HG03064 (cell line): ENCODE data around the gene NUP210.
A peak's percentile ranks its signal among the peaks of the same experiment; 100 is the strongest.
"Not testable (repeated sequence)": the region's sequence is repeated elsewhere in the genome, so short reads cannot be mapped to it uniquely, and the experiment has no call there.

Experiments
- ATAC-seq: cut with Tn5 transposase; IDR thresholded peaks from one replicate; pipeline ENCODE4 v1.9.1; 2021; ENCODE audit warnings: low read depth; ENCODE audit not compliant: unreplicated experiment

The NUP210 gene

DNA sequence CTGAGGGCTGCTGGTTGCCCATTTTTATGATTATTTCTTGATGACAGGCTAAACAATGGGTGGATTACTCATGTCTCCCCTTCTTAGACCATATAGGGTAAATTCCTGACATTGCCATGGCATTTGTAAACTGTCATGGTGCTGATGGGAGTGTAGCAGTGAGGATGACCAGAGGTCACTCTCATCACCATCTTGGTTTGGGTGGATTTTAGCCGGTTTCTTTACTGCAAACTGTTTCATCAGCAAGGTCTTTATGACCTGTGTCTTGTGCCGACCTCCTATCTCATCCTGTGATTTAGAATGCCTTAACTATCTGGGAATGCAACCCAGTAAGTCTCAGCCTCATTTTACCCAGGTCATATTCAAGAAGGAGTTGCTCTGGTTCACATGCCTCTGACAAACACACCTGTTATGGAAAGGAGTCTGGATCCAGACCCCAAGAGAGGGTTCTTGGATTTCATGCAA lies 10.3 kb upstream of the NUP210 start:
- ATAC-seq: not testable (repeated sequence)

DNA sequence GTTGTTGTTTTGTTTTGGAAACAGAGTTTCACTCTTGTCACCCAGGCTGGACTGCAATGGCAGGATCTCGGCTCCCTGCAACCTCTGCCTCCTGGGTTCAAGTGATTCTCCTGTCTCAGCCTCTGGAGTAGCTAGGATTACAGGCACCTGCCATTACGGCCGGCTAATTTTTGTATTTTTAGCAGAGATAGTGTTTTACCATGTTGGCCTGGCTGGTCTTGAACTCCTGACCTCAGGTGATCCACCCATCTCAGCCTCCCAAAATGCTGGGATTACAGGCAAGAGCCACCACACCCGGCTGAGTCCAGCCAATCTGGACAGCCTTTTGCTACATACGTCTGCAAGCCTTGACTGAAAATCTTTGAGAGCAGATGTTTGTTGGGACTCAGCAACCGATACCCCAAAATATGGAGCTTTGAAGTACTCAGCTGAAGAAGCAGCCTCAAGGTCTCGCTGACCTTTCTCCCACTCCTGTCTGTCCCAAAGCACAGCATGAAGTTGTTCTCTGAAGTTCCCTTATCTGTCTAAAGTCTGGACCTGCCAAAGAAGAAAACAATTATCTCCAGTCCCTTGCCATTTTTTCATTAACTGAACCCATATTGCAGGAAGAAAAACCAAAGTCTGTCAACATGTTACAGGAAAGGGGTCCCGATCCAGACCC lies 9.6 kb upstream of the NUP210 start:
- ATAC-seq: no peak

DNA sequence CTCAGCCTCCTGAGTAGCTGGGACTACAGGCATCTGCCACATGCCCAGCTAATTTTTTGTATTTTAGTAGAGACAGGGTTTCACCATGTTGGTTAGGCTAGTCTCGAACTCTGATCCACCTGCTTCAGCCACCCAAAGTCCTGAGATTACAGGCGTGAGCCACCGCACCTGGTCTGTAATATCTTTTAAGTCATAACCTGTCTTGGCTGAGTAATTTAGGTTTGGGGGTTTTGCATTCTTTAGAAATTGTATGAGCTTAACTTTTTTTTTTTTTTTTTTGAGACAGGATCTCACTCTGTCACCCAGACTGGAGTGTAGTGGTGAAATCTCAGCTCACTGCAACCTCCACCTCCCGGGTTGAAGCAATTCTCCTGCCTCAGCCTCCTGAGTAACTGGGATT lies 8.6 kb upstream of the NUP210 start:
- not testable (repeated sequence) for ATAC-seq

DNA sequence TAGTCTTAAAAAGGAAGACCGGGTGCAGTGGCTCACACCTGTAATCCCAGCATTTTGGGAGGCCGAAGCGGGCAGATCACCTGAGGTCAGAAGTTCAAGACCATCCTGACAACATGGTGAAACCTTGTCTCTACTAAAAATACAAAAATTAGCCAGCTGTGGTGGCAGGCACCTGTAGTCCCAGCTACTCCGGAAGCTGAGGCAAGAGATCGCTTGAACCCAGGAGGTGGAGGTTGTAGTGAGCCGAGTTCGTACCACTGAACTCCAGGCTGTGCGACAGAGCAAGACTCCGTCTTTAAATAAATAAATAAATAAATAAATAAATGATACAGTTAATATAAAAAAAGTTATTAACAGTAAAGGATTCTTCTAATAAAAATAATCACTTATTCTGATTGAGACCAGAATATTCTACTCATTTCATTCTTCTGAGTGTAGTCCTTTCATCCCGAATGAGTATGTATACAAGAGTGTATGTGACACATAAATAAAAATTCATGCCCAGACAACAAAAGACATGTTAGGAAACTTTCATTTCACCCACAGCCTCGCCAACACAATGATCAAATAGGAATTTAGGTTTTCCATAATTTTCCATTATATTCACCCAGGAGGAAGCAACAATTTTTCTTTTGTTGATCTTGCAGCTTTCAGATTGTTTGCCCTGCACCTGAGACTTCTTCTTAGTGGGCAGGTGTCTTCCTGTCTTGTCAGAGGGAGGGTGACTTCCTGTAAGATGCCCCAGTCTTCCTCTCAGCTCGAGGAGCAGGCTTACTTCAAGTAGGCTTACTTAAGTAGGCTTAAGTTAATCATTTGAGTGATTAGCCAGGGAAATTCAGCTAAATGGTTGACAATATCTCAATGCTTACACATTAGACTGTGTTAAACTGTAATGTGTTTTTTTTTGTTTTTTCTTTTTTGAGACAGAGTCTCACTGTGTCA lies 7.8 kb upstream of the NUP210 start:
- no peak for ATAC-seq

DNA sequence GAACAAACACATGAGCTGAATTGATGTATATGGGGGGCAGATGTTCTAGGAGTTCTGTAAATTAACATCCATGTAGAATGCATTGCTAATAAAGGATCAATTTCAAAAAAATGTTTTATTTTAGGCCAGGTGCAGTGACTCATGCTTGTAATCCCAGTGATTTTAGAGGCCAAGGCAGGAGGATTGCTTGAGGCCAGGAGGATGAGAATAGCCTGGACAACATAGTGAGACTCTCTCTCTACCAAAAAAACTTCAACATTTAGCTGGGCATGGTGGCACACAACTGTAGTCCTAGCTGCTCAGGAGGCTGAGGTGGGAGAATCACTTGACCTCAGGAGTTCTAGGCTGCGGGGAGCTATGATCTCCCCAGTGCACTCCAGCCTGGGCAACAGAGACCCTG lies 6.5 kb upstream of the NUP210 start:
- ATAC-seq: no peak

DNA sequence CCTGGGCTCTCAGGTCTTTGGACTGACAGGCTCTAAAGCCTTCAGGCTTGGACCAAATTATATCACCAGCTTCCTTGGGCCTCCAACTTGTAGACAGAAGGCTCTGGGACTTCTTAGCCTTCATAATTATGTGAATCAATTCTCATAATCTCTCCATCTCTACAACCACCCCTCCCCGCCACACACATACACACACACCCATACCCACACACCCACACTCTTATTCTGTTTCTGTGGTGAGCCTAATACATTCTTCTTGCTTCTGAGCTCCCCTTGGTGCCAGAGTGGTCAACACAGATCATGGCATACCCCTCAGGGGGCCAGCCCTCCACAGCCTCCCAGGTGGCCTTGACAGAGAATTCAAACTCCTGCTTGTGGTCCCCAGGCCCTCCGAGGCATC lies 5.6 kb upstream of the NUP210 start:
- ATAC-seq: no peak

DNA sequence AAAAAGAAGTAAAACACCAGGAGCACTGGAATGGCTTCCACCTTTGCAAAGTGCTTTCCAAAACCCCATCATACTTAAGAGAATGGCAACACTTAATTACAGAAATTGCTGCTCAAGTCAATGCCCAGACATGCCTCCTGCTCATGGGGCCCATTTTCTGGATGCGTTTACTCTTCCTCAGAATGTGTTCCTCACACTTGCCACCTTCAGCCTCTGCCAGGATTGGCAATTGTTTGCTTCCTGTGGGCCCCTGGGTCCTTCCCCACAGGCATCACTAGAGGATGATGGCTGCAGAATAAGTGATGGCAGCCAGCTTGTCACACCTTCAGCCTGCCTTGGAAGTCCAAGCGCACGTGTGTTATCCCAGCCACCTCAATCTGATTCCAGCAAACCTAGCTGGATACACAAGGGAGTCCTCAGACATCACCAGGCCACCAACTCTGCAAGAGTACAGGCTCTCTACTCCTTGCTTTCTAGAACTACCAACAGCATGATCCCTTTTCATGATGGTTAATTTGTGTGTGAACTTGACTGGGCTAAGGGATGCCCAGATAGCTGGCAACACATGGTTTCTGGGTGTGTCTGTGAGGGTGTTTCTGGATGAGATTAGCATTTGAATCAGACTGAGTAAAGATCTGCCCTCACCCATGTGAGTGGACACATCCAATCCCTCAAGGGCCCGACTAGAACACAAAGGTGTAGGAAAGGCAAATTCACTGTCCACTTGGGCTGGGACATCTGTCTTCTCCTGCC lies 4.9 kb upstream of the NUP210 start:
- no peak for ATAC-seq

DNA sequence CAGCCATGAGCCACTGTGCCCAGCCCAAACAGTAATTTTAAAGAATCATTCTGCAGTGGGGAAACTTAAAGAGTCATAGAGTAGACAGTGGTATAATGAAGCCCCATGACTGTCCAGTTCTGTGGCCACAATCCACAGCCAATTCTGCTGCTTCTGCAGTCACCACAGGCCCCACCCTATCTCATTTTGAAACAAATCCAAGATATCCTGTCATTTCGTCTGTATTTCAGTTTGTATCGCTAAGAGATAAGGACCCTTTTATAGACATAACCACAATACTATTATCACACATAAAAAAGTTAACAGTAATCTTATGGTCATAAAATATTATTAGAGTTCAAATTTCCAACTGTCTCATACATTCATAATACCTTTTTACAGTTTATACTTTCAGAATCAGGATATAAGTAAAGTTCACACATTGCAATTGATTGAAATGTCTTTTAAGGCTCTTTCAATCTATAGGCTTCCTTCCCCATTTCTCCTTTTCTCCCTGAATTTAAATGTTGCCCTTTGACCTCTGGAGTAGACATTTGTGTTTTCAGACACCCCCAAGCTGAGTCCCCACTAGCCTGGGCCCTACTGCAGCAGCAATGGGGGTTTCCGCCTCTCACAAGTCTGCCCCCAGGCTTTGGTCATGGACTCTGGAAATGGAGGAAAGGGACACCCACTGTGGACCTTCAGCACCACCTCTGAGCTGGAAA lies 4.2 kb upstream of the NUP210 start:
- ATAC-seq: no peak

DNA sequence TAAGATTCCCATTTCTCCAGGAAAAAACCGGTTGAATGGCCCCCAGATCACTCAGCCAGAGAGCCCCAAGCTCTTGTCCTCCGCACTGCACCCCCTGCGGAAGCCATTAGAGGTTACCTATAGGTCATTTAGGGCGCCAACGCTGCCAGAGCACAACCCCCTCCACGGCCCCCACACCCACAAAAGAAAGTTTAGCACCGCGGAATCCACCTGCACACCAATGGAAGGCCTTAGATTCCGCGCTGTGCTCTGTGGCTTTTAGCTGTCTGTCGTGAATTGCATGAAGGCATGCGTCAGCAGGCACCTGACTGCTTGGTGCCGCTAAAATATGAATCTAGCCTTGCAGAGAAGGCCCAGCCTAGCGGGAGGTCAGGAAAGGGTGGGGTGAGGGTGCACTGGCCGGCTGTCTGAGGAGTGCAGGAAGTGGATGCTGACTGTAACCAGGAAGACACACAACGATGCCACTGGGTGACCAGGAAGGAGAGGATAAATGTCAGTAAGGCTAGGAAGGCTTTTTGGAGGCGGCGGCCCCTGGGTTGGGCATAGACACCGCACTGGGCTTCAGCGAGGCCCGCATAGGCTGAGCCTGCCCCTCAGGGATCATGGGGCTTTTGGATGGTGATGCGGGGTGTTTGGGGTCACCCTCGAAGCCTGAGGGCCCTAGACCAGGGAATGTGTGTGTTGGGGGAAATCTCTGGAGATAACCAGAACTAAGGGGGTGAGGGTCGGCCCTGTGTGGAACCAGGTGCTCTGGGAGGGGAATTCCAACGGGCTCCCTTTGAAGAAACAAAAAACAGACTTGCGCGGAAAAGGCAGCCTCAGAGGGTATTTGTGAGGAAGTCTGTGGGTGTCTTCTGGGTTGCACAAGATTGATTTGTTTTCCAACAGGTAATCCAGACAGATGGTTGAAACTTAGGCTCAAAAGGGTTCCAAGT lies 976 bp upstream of the NUP210 start:
- ATAC-seq: peak; percentile 22

DNA sequence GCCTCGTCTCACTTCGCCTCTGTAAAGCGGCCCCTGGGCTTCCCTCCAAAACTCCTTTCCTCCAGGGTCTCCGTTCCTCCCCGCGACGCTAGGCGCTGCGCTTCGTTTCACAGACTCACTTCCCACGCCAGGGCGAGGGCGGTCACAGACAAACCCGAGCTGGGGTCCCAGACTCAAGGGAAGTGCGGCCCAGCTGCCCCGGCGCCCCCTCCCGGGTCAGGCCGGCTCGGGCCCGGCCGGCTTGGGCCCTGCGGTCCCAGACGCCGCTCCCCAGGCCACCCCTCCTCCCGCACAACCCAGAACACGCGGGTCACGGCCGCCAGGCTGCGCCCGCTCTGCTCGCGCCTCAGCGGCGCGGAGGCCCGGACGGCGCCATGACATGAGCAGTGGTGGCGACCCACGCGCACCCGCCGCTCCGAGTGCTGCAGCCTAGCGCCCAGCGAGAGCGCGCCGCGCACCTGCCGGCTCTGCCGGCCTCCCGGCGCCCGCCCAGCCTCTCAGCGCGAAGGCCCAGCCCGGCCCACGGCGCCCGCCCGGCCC lies 547 bp downstream of the NUP210 start:
- ATAC-seq: peak; percentile 41

DNA sequence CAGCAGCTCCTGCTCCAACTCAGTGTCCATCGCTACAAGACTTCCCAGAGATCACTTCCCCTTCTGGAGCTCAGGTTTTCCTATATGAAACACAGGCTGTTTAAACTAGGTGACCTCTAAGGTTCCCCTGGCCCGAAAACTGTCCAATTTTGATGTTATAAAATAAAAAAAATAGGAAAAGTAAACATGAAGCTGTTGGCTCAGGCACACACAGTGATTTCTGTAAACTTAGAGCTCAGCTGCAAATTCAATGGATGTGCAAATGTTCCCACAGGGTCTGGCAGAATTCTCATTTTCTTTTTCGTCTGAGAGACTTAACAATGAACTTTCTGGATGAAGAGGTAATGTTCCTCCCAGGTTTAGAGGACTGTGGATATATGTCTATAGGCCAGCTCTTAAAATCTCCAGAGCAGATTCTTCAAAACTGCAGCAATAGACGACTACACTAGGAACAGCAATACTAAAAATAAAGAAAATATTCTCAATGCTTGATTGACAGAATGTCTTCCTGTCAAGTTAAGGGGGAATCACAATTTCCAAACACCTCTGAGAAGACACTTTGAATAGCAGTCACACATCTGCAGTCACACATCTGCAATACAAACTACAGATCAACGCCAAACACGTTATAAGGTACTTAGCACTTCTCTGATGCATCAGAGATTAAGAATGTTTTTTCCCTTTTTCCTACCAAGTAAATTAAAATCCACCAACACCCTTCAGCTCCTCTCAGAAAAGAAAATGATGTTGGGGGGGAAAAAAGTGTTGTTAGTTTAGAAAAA lies 2.8 kb downstream of the NUP210 start:
- no peak for ATAC-seq

DNA sequence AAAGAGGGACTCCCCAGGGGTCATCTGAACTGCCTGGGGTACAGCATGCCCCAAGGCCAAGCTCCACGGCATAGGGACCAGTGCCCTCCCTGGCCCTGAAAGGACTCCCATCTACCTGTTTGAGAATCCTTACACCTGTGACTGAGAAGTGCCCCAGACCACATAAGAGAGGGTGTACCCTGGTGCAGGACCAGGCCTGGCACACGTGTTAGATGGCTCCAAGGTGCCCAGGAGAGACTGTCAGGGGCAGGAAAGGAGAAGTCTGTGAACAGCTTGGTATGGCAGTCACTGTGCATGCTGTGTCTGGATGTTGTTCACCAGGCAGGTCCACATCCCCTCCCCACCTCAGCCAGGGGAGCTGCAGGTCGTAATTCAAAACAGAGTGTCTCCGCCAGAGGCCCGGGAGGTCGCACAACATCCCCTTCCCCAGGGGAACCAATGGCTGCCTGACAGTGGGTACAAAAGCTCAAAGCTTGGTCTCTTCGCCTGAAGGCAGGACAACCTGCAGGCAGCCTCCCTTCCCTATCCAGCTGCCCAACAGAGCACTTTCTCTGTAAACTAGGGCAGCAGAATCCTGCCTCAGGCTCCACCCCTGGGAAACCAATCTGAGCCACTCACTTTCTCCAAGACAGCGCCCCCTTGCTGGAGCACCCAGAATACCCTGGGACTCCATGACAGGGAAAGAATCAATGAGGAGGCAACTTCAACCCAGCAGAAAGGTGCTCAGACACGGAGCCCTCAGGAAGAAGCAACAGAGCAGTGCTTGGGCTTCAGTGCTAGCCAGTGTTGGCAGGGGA lies 3.9 kb downstream of the NUP210 start:
- ATAC-seq: no peak

DNA sequence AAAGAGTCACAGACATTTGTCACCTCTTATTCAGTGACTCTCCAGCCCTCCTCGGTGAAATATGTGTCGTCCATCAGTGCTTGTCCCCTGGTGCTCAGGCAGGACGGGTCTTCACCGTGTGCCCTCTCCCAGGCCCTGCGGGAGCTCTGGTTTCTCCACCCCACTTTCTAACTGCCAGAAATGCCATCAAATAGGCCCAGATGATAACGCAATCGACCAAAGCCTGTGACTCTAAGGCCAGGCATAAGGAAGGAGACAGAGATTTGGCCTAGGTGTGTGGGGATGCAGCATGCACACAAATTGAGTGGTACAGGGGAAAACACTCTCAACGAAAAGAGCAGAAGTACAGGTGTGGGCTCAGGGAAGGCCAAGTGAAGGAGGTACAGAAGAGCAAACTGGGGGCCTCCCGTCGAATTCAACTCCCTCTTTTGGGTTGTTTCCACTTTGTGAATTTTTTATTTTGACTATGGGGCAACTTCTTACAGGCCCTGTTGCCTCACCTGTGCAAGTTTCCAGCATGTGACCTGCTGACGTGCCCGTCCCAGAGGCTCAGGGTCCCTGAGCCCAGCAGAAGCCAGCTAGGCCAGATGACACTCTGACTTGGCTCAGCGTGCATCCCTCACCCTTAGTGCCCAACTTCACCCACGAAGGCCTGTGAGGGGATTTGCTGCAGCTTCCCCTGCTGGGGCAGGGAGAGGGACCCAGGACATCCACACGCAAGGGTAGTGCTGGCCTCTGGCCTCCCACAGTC lies 4.7 kb downstream of the NUP210 start:
- ATAC-seq: no peak

DNA sequence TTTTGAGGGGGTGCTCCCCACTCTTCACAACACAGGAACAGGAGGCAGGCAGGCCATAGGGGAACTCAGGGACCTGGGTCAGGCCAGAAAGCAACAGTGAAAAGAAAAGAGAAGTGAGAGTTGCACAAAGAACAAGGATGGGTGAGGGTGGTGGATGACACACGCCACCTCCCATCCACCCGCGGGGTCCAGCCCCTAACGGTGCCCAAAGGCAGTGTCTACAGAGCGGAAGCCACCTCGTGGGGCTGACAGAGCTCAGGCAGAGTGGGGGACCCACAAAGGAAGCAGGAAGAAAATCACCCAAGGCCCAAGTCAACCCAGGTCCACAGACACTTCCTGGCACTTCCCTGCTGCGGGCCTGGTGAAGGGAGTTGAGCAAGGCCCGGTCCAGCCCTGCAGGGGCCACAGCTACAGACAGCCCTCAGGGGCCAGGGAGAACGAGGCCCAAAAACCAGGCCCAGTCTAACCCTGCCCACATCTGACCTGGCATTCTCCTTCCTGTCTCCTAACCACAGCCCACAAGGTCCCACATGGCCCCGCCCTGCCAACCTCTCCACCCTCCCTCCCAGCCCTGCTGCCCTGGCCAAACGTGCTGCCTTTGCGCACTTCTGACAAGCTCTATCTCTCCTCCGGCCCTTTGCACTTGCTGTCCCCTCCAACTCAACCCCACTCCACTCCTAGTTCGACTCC lies 5.9 kb downstream of the NUP210 start:
- peak; percentile 91 for ATAC-seq

DNA sequence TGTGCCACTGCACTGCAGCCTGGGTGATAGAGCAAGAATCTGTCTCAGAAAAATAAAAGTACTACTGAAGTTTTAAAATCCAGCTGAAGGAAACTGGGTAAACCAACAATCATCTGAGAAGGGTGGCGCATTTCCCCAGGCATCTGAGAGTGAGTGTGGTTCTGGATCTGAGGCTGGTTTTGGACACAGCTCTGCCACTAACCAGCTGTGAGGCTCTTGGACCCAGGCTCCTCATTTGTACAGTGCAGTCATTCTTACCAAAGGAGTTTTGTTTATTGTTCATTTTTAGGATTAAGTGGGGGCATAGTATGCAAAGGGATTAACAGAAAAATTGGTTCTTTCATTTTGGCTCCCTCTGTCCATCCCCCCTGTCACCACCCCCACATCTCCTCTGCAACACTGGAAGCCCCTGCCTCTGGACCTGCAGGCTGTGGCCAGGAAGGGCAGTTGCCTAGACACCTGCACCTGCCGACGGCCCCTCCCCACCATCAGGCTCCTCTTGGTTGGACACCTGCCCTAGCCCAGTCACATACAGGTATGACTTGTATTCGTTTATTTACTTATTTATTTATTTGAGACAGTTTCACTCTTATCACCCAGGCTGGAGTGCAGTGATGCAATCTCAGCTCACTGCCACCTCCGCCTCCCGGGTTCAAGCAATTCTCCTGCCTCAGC lies 8.8 kb downstream of the NUP210 start:
- no peak for ATAC-seq

DNA sequence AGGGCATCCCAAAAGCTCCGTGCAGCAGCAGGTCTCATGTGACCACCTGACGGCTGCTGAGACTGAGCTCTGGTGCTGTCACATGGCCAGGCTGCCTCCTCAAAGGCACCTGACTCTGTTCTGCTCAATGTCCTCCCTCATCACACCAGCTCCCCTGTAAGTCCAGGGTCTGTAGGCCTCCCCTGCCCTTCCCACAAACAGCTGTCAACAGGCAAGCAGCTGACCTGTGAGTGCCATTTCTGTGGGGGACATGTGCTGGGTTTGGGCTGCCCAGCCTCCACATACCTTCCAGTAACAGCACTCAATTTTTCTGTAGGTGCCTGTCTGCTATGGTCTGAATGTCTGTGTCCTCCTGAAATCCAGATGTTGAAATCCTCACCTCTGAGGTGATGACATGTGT lies 11.2 kb downstream of the NUP210 start:
- no peak for ATAC-seq
